GM12878 (cell line): ENCODE measurements around the gene SMIM38. TPM values are rescaled to one million over a fixed set of nuclear protein-coding genes. Genes with fewer than 3 reads are reported as not detected.

ENCODE experiments used
- BACH1 ChIP-seq: fragments of 450-650 bp; IDR thresholded peaks from 2 replicates; pipeline ENCODE4 v1.6.1; 2017; ENCODE audit warnings: mild to moderate bottlenecking, borderline replicate concordance
- CREM ChIP-seq: IDR thresholded peaks from 2 replicates; pipeline ENCODE4 v1.6.1; 2014; ENCODE audit warnings: antibody characterized with exemption, low read depth
- DPF2 ChIP-seq: fragments of 450-650 bp; IDR thresholded peaks from 2 replicates; pipeline ENCODE4 v1.6.1; 2017; ENCODE audit warnings: mild to moderate bottlenecking
- E4F1 ChIP-seq: fragments of 450-650 bp; IDR thresholded peaks from 2 replicates; pipeline ENCODE4 v1.6.1; 2018; ENCODE audit warnings: borderline replicate concordance, mild to moderate bottlenecking; ENCODE audit not compliant: partially characterized antibody
- EGR1 ChIP-seq, 2 experiments: IDR thresholded peaks; 1 replicate in 1 of 2; 2 replicates in 1 of 2; pipeline ENCODE4 v1.6.1; 2011 to 2012; ENCODE audit warnings: low read depth in 2 of 2, low read length in 2 of 2, borderline replicate concordance in 1 of 2, mild to moderate bottlenecking in 1 of 2, moderate library complexity in 1 of 2
- ETV6 ChIP-seq, 2 experiments: fragments of 450-650 bp in 1 of 2; IDR thresholded peaks in 1 of 2; conservative IDR thresholded peaks in 1 of 2; 2 replicates each; pipeline ENCODE4 v1.6.1; 2014; ENCODE audit warnings: antibody characterized with exemption in 1 of 2, borderline replicate concordance in 1 of 2, low read depth in 1 of 2, mild to moderate bottlenecking in 1 of 2, moderate library complexity in 1 of 2
- HCFC1 ChIP-seq: fragments of 150-350 bp; IDR thresholded peaks from 2 replicates; pipeline ENCODE4 v1.6.1; 2014; ENCODE audit warnings: low read length
- HDAC2 ChIP-seq: fragments of 200-600 bp; sonication (generic); IDR thresholded peaks from 2 replicates; pipeline ENCODE4 v1.6.1; 2017
- JUND ChIP-seq: IDR thresholded peaks from 2 replicates; pipeline ENCODE4 v1.6.1; 2012; ENCODE audit warnings: low read depth, mild to moderate bottlenecking, low read length, improper control_type of control experiment, moderate library complexity
- KDM1A ChIP-seq: fragments of 200-600 bp; sonication (generic); IDR thresholded peaks from 2 replicates; pipeline ENCODE4 v1.6.1; 2016; ENCODE audit warnings: borderline replicate concordance
- MLLT1 ChIP-seq: fragments of 450-650 bp; IDR thresholded peaks from 2 replicates; pipeline ENCODE4 v1.6.1; 2016; ENCODE audit warnings: mild to moderate bottlenecking
- MYC ChIP-seq: IDR thresholded peaks from 2 replicates; pipeline ENCODE4 v1.6.1; 2011; ENCODE audit warnings: mild to moderate bottlenecking, low read length, moderate library complexity, inconsistent platforms; ENCODE audit not compliant: insufficient read depth, insufficient replicate concordance, insufficient read length, severe bottlenecking
- NFXL1 ChIP-seq: fragments of 450-650 bp; IDR thresholded peaks from 2 replicates; pipeline ENCODE4 v1.6.1; 2017; ENCODE audit warnings: antibody characterized with exemption, mild to moderate bottlenecking, borderline replicate concordance
- PAX5 ChIP-seq: IDR thresholded peaks from 2 replicates; pipeline ENCODE4 v1.6.1; 2011; ENCODE audit warnings: low read depth, low read length, borderline replicate concordance
- POLR2AphosphoS5 ChIP-seq: IDR thresholded peaks from 2 replicates; pipeline ENCODE4 v1.6.1; 2011; ENCODE audit warnings: mild to moderate bottlenecking, low read length, inconsistent platforms
- SPI1 ChIP-seq: IDR thresholded peaks from 2 replicates; pipeline ENCODE4 v1.6.1; 2011; ENCODE audit warnings: low read depth, mild to moderate bottlenecking, low read length, moderate library complexity, borderline replicate concordance; ENCODE audit not compliant: insufficient read depth
- SUZ12 ChIP-seq: fragments of 200-600 bp; sonication (generic); IDR thresholded peaks from one replicate; pipeline ENCODE4 v1.6.1; 2018; ENCODE audit warnings: antibody characterized with exemption, mild to moderate bottlenecking; ENCODE audit not compliant: unreplicated experiment
- TBL1XR1 ChIP-seq: IDR thresholded peaks from 2 replicates; pipeline ENCODE4 v1.6.1; 2012; ENCODE audit warnings: low read depth, low read length, improper control_type of control experiment
- ZBTB33 ChIP-seq: fragments of 450-650 bp; IDR thresholded peaks from 2 replicates; pipeline ENCODE4 v1.6.1; 2017; ENCODE audit warnings: mild to moderate bottlenecking
- ZNF384 ChIP-seq: IDR thresholded peaks from 2 replicates; pipeline ENCODE4 v1.6.1; 2012; ENCODE audit warnings: low read depth, mild to moderate bottlenecking, low read length, improper control_type of control experiment, borderline replicate concordance
- polyA plus RNA-seq, 11 experiments: library from polyadenylated mRNA; depleted of rRNA in 4 of 11; unstranded in 6 of 11; stranded (reverse) in 5 of 11; fragments of >200 nt; fragmentation: Nextera tagmentation in 4 of 11; fragmentation: Illumina TruSeq in 1 of 11; extraction: Ambion mirVana in 4 of 11; extraction: Trizol in 1 of 11; gene quantifications; 1 replicate in 1 of 11; 2 replicates in 10 of 11; pipeline versions ENCODE4 v1.2.1 to v1.2.3, GENCODE V29; 2011 to 2016; ENCODE audit warnings: inconsistent platforms in 2 of 11, missing spikeins in 2 of 11, low read depth in 1 of 11
- total RNA-seq, 4 experiments: library from RNA; depleted of rRNA in 3 of 4; stranded (reverse); fragments of >200 nt in 3 of 4; fragmentation: Illumina TruSeq in 1 of 4; extraction: Trizol in 1 of 4; gene quantifications; 2 replicates each; pipeline versions ENCODE4 v1.2.1 to v1.2.3, GENCODE V29; 2013 to 2021
- TF ChIP-seq, protein P1 (sequence below): IDR thresholded peaks from 2 replicates; pipeline ENCODE4 v1.6.1; 2011; ENCODE audit warnings: borderline replicate concordance, low read depth, mild to moderate bottlenecking, moderate library complexity, low read length; ENCODE audit not compliant: insufficient read depth, poor library complexity, severe bottlenecking

The SMIM38 gene
- total and polyA plus RNA-seq, 10 of the 15 experiments (the other 5 are each of a cell fraction or from before 2014, with no cell fraction given), result 0.15 to 5.0 (median 2.1) TPM; not detected in 1

GRCh38 chr11:69155302-69156234, at the start of gene SMIM38 (continued):
- peak in 1 of 2 experiments; percentile 74; a peak in 1 of 3 replicates for TF ChIP-seq EGR1 (IDR thresholded peaks at IDR 0.05; ENCODE audit: borderline replicate concordance in 1 of 2, low read depth in 2 of 2, low read length in 2 of 2)
- TF ChIP-seq MLLT1, result no peak
- no peak for TF ChIP-seq SUZ12
- TF ChIP-seq HCFC1, result 0 out of 2 replicates have a peak, but pooled peaks have one; percentile 14
- no peak for TF ChIP-seq TBL1XR1
- TF ChIP-seq, protein P1, sequence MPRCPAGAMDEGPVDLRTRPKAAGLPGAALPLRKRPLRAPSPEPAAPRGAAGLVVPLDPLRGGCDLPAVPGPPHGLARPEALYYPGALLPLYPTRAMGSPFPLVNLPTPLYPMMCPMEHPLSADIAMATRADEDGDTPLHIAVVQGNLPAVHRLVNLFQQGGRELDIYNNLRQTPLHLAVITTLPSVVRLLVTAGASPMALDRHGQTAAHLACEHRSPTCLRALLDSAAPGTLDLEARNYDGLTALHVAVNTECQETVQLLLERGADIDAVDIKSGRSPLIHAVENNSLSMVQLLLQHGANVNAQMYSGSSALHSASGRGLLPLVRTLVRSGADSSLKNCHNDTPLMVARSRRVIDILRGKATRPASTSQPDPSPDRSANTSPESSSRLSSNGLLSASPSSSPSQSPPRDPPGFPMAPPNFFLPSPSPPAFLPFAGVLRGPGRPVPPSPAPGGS, result no peak
- TF ChIP-seq JUND, result no peak
- peak; percentile 78; the same call in 1 of the 2 replicates for TF ChIP-seq POLR2AphosphoS5
- TF ChIP-seq DPF2, result peak; percentile 69
- no peak for TF ChIP-seq MYC
- TF ChIP-seq ETV6 (conservative IDR thresholded peaks at IDR 0.05 in 1 of 2, IDR thresholded peaks at IDR 0.05 in 1 of 2; ENCODE audit: borderline replicate concordance in 1 of 2, low read depth in 1 of 2), result no peak
- TF ChIP-seq HDAC2, result no peak
- TF ChIP-seq SPI1, result peak; percentile 54
- TF ChIP-seq CREM, result peak; percentile 79; the same call in 1 of the 2 replicates
- TF ChIP-seq E4F1, result no peak
- TF ChIP-seq ZBTB33, result no peak
- TF ChIP-seq NFXL1, result no peak
- no peak for TF ChIP-seq KDM1A
- peak; percentile 33; the same call in 1 of the 2 replicates for TF ChIP-seq PAX5
- no peak for TF ChIP-seq BACH1
- TF ChIP-seq ZNF384, result no peak
